HepG2 (cell line): ENCODE data around the gene PRSS12. TPM values are rescaled to one million over a fixed set of nuclear protein-coding genes. Genes with fewer than 3 reads are reported as not detected.

Experiments
- ADNP ChIP-seq: sonication (generic); formaldehyde crosslinking; IDR thresholded peaks from 2 replicates; pipeline ENCODE4 v1.4.0; 2020; ENCODE audit warnings: missing genetic modification reagents
- ATF7 ChIP-seq, 2 experiments: fragments of 450-650 bp in 1 of 2; sonication (generic) in 1 of 2; formaldehyde crosslinking in 1 of 2; IDR thresholded peaks; 2 replicates each; pipeline versions ENCODE4 v1.4.0 to v1.6.1; 2016 to 2020; ENCODE audit warnings: antibody characterized with exemption in 1 of 2, mild to moderate bottlenecking in 1 of 2, missing genetic modification reagents in 1 of 2
- CEBPG ChIP-seq: IDR thresholded peaks from 2 replicates; pipeline ENCODE4 v1.6.1; 2016
- FOXJ3 ChIP-seq: sonication (generic); formaldehyde crosslinking; IDR thresholded peaks from 2 replicates; pipeline ENCODE4 v1.4.0; 2020; ENCODE audit warnings: missing genetic modification reagents, mild to moderate bottlenecking, borderline replicate concordance
- HNF4G ChIP-seq, 2 experiments: sonication (generic) in 1 of 2; formaldehyde crosslinking in 1 of 2; IDR thresholded peaks; 2 replicates each; pipeline versions ENCODE4 v1.4.0 to v1.6.1; 2011 to 2020; ENCODE audit warnings: borderline replicate concordance in 2 of 2, low read depth in 2 of 2, mild to moderate bottlenecking in 2 of 2, low read length in 1 of 2, missing genetic modification reagents in 1 of 2, moderate library complexity in 1 of 2
- KAT2B ChIP-seq: fragments of 150-350 bp; IDR thresholded peaks from 2 replicates; pipeline ENCODE4 v1.6.1; 2014; ENCODE audit warnings: low read depth, low read length, borderline replicate concordance
- SCMH1 ChIP-seq: sonication (generic); formaldehyde crosslinking; IDR thresholded peaks from 2 replicates; pipeline ENCODE4 v1.9.0; 2021; ENCODE audit warnings: missing genetic modification reagents, mild to moderate bottlenecking, borderline replicate concordance
- ZFP37 ChIP-seq: sonication (generic); formaldehyde crosslinking; IDR thresholded peaks from 2 replicates; pipeline ENCODE4 v1.4.0; 2020; ENCODE audit warnings: missing genetic modification reagents, borderline replicate concordance
- ZKSCAN1 ChIP-seq: fragments of 150-350 bp; IDR thresholded peaks from 2 replicates; pipeline ENCODE4 v1.6.1; 2014; ENCODE audit warnings: low read length
- polyA plus RNA-seq, 8 experiments: library from polyadenylated mRNA; depleted of rRNA in 3 of 8; stranded (reverse) in 7 of 8; unstranded in 1 of 8; fragments of >200 nt; fragmentation: Illumina TruSeq in 4 of 8; extraction: Trizol in 4 of 8; gene quantifications; 2 replicates each; pipeline versions ENCODE4 v1.2.1 to v1.2.3, GENCODE V29; 2011 to 2016; ENCODE audit warnings: low read depth in 4 of 8, missing spikeins in 1 of 8, mixed read lengths in 1 of 8; ENCODE audit not compliant: insufficient read depth in 1 of 8
- total RNA-seq, 5 experiments: library from RNA; depleted of rRNA; stranded (reverse); fragments of >200 nt; fragmentation: Illumina TruSeq; extraction: Trizol; gene quantifications; 2 replicates each; pipeline ENCODE4 v1.2.3, GENCODE V29; 2016; ENCODE audit warnings: low read depth in 1 of 5
- TF ChIP-seq, protein P1 (sequence below): sonication (generic); formaldehyde crosslinking; conservative IDR thresholded peaks from 2 replicates; pipeline ENCODE4 v1.5.0; 2020; ENCODE audit warnings: missing genetic modification reagents
- TF ChIP-seq, protein P2 (sequence below): sonication (generic); formaldehyde crosslinking; IDR thresholded peaks from 2 replicates; pipeline ENCODE4 v1.5.1; 2020; ENCODE audit warnings: mild to moderate bottlenecking, moderate library complexity, missing genetic modification reagents
- TF ChIP-seq, protein P3 (sequence below): sonication (generic); formaldehyde crosslinking; IDR thresholded peaks from 2 replicates; pipeline ENCODE4 v1.5.1; 2020; ENCODE audit warnings: mild to moderate bottlenecking, missing genetic modification reagents
- TF ChIP-seq, protein P4 (sequence below): sonication (generic); formaldehyde crosslinking; IDR thresholded peaks from 2 replicates; pipeline ENCODE4 v1.8.1; 2022; ENCODE audit warnings: low read depth, mild to moderate bottlenecking, missing genetic modification reagents

Gene PRSS12
- total and polyA plus RNA-seq, 2 of the 13 experiments (the other 11 are each of a cell fraction or from before 2014, with no cell fraction given), result 0.02 TPM; not detected in 1

DNA sequence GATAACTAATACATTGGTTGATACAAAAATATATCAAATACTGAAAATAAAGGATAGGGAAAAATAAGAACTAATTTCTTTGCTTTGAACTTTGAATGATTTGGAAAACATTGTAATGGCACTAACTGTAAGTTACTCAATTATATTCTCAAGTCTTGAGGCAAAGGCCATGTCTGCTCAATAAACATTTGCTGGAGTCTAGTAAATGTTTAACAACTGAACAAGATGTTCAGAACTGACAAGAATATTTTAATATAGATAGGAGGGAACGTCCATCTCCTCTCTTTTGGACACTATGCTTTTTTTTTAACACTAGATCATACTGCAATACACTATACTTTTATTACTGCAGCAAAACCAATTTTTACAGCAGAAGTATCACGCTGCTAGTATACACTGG is 76.2 kb downstream of the PRSS12 start (continued):
- TF ChIP-seq, protein P1, sequence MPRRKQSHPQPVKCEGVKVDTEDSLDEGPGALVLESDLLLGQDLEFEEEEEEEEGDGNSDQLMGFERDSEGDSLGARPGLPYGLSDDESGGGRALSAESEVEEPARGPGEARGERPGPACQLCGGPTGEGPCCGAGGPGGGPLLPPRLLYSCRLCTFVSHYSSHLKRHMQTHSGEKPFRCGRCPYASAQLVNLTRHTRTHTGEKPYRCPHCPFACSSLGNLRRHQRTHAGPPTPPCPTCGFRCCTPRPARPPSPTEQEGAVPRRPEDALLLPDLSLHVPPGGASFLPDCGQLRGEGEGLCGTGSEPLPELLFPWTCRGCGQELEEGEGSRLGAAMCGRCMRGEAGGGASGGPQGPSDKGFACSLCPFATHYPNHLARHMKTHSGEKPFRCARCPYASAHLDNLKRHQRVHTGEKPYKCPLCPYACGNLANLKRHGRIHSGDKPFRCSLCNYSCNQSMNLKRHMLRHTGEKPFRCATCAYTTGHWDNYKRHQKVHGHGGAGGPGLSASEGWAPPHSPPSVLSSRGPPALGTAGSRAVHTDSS (CRISPR knock-in tag), result no peak
- TF ChIP-seq ATF7 (IDR thresholded peaks at IDR 0.05) (no peak), ATF7 (CRISPR knock-in tag; IDR thresholded peaks at IDR 0.05) (no peak), HNF4G (IDR thresholded peaks at IDR 0.05; ENCODE audit: borderline replicate concordance, low read depth, low read length) (no peak), HNF4G (CRISPR knock-in tag; IDR thresholded peaks at IDR 0.05; ENCODE audit: borderline replicate concordance, low read depth) (no peak), ZKSCAN1 (no peak), ZFP37 (CRISPR knock-in tag) (no peak), ADNP (no peak), FOXJ3 (CRISPR knock-in tag) (no peak), KAT2B (no peak), SCMH1 (CRISPR knock-in tag) (no peak), CEBPG (0 out of 2 replicates have a peak, but pooled peaks have one; percentile 27)
- TF ChIP-seq, protein P2, sequence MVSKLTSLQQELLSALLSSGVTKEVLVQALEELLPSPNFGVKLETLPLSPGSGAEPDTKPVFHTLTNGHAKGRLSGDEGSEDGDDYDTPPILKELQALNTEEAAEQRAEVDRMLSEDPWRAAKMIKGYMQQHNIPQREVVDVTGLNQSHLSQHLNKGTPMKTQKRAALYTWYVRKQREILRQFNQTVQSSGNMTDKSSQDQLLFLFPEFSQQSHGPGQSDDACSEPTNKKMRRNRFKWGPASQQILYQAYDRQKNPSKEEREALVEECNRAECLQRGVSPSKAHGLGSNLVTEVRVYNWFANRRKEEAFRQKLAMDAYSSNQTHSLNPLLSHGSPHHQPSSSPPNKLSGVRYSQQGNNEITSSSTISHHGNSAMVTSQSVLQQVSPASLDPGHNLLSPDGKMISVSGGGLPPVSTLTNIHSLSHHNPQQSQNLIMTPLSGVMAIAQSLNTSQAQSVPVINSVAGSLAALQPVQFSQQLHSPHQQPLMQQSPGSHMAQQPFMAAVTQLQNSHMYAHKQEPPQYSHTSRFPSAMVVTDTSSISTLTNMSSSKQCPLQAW (CRISPR knock-in tag), result no peak
- TF ChIP-seq, protein P3, sequence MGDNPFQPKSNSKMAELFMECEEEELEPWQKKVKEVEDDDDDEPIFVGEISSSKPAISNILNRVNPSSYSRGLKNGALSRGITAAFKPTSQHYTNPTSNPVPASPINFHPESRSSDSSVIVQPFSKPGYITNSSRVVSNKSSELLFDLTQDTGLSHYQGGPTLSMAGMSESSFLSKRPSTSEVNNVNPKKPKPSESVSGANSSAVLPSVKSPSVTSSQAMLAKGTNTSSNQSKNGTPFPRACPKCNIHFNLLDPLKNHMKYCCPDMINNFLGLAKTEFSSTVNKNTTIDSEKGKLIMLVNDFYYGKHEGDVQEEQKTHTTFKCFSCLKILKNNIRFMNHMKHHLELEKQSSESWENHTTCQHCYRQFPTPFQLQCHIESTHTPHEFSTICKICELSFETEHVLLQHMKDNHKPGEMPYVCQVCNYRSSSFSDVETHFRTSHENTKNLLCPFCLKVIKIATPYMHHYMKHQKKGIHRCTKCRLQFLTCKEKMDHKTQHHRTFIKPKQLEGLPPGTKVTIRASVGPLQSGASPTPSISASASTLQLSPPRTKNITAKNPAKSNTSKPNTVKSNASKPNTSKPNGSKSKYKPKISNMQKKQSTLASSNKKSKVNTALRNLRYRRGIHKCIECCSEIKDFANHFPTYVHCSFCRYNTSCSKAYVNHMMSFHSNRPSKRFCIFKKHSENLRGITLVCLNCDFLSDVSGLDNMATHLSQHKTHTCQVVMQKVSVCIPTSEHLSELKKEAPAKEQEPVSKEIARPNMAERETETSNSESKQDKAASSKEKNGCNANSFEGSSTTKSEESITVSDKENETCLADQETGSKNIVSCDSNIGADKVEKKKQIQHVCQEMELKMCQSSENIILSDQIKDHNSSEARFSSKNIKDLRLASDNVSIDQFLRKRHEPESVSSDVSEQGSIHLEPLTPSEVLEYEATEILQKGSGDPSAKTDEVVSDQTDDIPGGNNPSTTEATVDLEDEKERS (CRISPR knock-in tag), result no peak
- TF ChIP-seq, protein P4, sequence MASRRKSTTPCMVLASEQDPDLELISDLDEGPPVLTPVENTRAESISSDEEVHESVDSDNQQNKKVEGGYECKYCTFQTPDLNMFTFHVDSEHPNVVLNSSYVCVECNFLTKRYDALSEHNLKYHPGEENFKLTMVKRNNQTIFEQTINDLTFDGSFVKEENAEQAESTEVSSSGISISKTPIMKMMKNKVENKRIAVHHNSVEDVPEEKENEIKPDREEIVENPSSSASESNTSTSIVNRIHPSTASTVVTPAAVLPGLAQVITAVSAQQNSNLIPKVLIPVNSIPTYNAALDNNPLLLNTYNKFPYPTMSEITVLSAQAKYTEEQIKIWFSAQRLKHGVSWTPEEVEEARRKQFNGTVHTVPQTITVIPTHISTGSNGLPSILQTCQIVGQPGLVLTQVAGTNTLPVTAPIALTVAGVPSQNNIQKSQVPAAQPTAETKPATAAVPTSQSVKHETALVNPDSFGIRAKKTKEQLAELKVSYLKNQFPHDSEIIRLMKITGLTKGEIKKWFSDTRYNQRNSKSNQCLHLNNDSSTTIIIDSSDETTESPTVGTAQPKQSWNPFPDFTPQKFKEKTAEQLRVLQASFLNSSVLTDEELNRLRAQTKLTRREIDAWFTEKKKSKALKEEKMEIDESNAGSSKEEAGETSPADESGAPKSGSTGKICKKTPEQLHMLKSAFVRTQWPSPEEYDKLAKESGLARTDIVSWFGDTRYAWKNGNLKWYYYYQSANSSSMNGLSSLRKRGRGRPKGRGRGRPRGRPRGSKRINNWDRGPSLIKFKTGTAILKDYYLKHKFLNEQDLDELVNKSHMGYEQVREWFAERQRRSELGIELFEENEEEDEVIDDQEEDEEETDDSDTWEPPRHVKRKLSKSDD (CRISPR knock-in tag), result no peak
- TF ChIP-seq, all 625 proteins: peak for 6
